Urinary bladder (tissue), 4 donors: ENCODE measurements around the gene FCN2. TPM values are rescaled to one million over a fixed set of nuclear protein-coding genes. Genes with fewer than 3 reads are reported as not detected.

Source experiments
- DNase-seq: peaks from one replicate; pipeline ENCODE4 v3.0.0-alpha.2; 2015; ENCODE audit errors: extremely low spot score
- H3K27ac ChIP-seq: one replicate; pipeline ENCODE4 v1.5.1; 2013; ENCODE audit warnings: low read depth, mild to moderate bottlenecking, moderate library complexity
- H3K36me3 ChIP-seq: one replicate; pipeline ENCODE4 v1.6.1; 2013; ENCODE audit warnings: mild to moderate bottlenecking, moderate library complexity; ENCODE audit not compliant: insufficient read depth
- H3K4me1 ChIP-seq: one replicate; pipeline ENCODE4 v1.6.1; 2013; ENCODE audit warnings: mild to moderate bottlenecking, moderate library complexity; ENCODE audit not compliant: insufficient read depth
- H3K4me3 ChIP-seq: one replicate; pipeline ENCODE4 v1.5.1; 2013; ENCODE audit warnings: low read depth, low read length
- WGBS: extraction: QIAGEN DNeasy Blood & Tissue Kit; methylation state at CpG from one replicate; pipeline ENCODE4 v1.1.7; 2013; 5-methylcytosine and 5-hydroxymethylcytosine counted together
- polyA plus RNA-seq: library from polyadenylated mRNA; stranded (reverse); fragments of 200-250 nt; gene quantifications from one replicate; pipeline ENCODE4 v1.2.3, GENCODE V29; 2013
- total RNA-seq: library from RNA; depleted of rRNA; stranded (reverse); fragments of >200 nt; gene quantifications from one replicate; pipeline ENCODE4 v1.2.3, GENCODE V29; 2014
- donor health status: healthy with polysubstance abuse.
- donor health status: healthy.

Gene FCN2
- total and polyA plus RNA-seq, 2 donors, result 0.37 TPM; not detected in 1

DNA sequence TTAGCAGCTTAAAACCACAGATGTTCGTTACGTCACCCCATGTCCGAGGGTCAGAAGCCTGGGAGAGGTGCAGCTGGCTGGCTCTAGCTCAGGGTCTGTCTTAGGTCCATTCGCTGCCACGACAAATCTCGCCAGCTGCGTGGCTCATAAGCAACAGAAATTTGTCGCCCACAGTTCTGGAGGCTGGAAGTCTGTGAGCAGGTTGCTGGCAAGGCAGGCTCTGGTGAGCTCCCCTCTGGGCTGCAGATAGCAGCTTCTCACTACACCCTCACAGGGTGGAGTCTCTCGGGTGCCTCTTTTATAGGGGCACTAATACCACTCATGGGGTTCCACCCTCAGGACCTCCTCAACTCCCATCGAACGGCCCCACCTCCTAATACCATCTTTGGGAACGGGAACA, 40.1 kb upstream of the FCN2 start:
- Histone ChIP-seq H3K36me3 (no peaks in the 10 kb centered on the region), H3K4me3 (no peak overlapping the region), H3K27ac (no peak overlapping the region), H3K4me1 (no peaks in the 10 kb centered on the region)
- no peak for DNase-seq
- 84% methylated on average over 12 of the region's 12 CpGs for WGBS

- Histone ChIP-seq H3K36me3 (no peaks in the 10 kb centered on the region), H3K4me3 (no peak overlapping the region), H3K27ac (no peak overlapping the region), H3K4me1 (no peaks in the 10 kb centered on the region)
- no peak for DNase-seq
- 92% methylated on average over 15 of the region's 15 CpGs for WGBS
These were observed 39.3 kb upstream of the FCN2 start for GRCh38 chr9:134841180-134841904.

DNA sequence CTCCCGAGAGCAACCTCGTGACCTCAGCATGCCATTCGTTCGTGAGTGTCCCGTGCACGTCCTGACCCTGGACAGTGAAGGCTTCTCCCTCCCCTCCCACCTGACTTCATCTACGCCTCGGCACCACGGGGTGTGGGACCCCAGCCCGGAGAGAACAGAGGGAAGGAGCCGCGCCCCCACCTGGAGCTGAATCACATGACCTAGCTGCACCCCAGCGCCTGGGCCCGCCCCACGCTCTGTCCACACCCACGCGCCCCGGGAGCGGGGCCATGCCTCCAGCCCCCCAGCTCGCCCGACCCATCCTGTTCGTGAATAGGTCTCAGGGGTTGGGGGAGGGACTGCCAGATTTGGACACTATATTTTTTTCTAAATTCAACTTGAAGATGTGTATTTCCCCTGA, 38.3 kb upstream of the FCN2 start:
- whole genome bisulfite sequencing, result 87% methylated on average over 22 of the region's 22 CpGs
- no peak for DNase-seq

DNA sequence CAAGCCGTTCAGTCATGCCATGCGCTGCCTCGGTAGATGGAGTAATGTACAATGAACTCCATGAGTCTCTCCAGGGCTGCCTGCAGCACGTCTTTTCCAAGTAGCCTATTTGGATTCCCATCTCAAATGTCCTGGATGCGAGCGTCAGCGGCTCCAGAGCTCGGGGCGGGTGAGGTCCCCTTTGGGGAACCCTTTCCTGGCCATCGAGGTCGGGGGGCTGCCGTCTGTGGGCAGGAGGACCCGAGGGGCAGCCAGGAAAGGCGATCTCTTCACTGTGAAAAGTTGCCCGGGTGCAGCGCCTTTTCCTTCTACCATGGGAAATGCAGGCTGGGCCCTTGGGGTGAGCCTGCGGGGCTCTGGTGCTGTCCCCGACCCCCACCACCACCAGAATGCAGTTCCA, 36.9 kb upstream of the FCN2 start:
- no peaks in the 10 kb centered on the region for H3K36me3 ChIP-seq
- no peak for DNase-seq
- WGBS, result 89% methylated on average over 18 of the region's 18 CpGs
- no peak overlapping the region for H3K27ac ChIP-seq
- H3K4me1 ChIP-seq, result no peaks in the 10 kb centered on the region
- H3K4me3 ChIP-seq, result no peak overlapping the region

More for the DNA sequence above, 38.3 kb upstream of the FCN2 start:
- no peak overlapping the region for H3K27ac ChIP-seq
- no peak overlapping the region for H3K4me3 ChIP-seq
- no peaks in the 10 kb centered on the region for H3K4me1 ChIP-seq
- H3K36me3 ChIP-seq, result no peaks in the 10 kb centered on the region

GRCh38 chr9:134844821-134845220, 35.8 kb upstream of the FCN2 start:
- no peaks in the 10 kb centered on the region for H3K4me1 ChIP-seq
- H3K36me3 ChIP-seq, result no peaks in the 10 kb centered on the region
- WGBS, result 84% methylated on average over 8 of the region's 8 CpGs
- no peak overlapping the region for H3K27ac ChIP-seq
- no peak overlapping the region for H3K4me3 ChIP-seq
- no peak for DNase-seq

DNA sequence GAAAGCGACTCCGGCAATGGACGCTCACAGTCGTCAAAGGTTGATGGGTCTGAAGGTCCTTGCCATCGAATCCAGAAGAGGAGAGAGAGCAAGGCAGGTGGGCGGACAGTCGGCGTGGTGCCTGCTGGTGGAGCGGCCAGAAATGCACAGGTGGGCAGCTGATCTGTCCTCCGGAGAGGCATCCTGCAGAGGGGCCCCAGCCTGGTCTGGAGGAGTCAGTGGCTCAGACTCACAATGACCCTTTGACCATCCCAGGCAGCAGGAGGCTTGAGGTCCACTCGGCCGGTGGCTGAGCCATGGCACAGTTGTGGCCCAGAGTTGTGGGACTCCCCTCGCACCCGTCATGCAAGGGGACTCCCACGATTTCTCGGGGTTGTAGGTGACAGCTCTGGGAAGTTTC, 34.4 kb upstream of the FCN2 start:
- 87% methylated on average over 16 of the region's 16 CpGs for WGBS
- Histone ChIP-seq H3K4me3 (no peak overlapping the region), H3K4me1 (no peaks in the 10 kb centered on the region), H3K36me3 (no peaks in the 10 kb centered on the region), H3K27ac (no peak overlapping the region)
- no peak for DNase-seq

GRCh38 chr9:134846699-134847098, 33.9 kb upstream of the FCN2 start:
- Histone ChIP-seq H3K36me3 (no peaks in the 10 kb centered on the region), H3K27ac (no peak overlapping the region), H3K4me3 (no peak overlapping the region), H3K4me1 (no peaks in the 10 kb centered on the region)
- 93% methylated on average over 1 of the region's 1 CpG for WGBS
- DNase-seq, result no peak

GRCh38 chr9:134847138-134847537, 33.5 kb upstream of the FCN2 start:
- WGBS, result 88% methylated on average over 3 of the region's 3 CpGs
- no peak overlapping the region for H3K27ac ChIP-seq
- DNase-seq, result no peak

DNA sequence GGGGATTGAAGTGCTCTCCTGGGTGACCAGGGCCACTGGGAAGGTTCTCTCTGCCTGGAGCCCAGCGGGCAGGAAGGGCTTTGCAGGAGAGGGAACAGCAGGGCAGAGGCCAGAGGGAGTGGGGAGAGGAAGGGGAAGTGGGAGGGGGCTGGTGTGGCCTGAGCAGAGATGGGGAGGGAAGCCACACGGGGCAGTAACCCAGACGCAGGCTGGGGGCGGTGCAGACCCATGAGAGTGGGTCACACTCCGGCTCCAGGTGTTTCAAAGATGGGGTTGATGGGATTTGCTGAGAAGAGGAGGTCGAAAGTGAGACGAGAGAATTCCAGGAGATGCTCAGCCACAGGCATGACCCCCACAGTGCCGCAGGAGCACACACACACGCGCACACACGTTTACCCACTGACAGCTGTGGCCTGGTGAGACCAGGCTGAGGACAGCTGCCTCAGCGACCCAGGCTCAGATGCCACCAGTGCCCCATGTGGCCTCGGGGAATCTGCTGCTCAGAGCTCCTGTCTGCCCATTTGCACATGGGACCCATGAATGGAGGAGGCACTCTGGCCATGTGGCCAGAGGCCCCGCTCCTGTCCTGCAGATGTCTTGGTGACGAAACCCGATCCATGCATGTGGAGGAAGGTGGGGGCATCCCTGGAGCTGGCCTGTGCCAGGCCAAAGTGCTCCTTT, 32.7 kb upstream of the FCN2 start:
- DNase-seq, result no peak
- no peaks in the 10 kb centered on the region for H3K36me3 ChIP-seq
- H3K4me3 ChIP-seq, result no peak overlapping the region
- H3K4me1 ChIP-seq, result no peaks in the 10 kb centered on the region
- no peak overlapping the region for H3K27ac ChIP-seq
- WGBS, result 64% methylated on average over 16 of the region's 16 CpGs

More at GRCh38 chr9:134847138-134847537, 33.5 kb upstream of the FCN2 start:
- Histone ChIP-seq H3K36me3 (no peaks in the 10 kb centered on the region), H3K4me1 (no peaks in the 10 kb centered on the region), H3K4me3 (no peak overlapping the region)

DNA sequence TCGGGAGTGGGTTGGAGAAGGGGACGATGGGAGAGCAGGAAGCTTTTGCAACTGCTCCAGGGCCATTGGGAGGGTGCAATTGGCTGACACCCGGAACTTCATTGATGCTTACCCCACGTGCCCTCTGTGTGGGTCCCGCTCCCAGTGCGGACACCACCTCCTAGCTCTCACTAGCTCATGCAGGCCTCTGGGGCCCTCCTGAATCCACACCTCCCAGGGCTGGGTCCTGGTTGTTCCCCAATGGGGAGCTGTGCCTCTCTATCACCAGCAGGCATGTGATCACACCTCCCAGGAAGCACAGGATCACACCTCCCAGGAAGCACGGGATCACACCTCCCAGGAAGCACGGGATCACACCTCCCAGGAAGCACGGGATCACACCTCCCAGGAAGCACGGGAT, 32.1 kb upstream of the FCN2 start:
- Histone ChIP-seq H3K27ac (no peak overlapping the region), H3K4me1 (no peaks in the 10 kb centered on the region), H3K36me3 (no peaks in the 10 kb centered on the region), H3K4me3 (no peak overlapping the region)
- 88% methylated on average over 10 of the region's 10 CpGs for WGBS
- DNase-seq, result no peak

DNA sequence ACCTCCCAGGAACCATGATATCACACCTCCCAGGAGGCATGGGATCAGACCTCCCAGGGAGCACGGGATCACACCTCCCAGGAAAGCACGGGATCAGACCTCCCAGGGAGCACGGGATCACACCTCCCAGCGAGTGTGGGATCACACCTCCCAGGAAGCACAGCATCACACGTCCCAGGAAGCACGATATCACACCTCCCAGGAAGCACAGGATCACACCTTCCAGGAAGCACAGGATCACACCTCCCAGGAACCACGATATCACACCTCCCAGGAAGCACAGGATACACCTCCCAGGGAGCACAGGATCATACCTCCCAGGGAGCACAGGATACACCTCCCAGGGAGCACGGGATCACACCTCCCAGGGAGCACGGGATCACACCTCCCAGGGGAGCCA, 30.0 kb upstream of the FCN2 start:
- Histone ChIP-seq H3K27ac (no peak overlapping the region), H3K36me3 (no peaks in the 10 kb centered on the region), H3K4me3 (no peak overlapping the region), H3K4me1 (no peaks in the 10 kb centered on the region)
- 93% methylated on average over 9 of the region's 9 CpGs for WGBS
- no peak for DNase-seq

DNA sequence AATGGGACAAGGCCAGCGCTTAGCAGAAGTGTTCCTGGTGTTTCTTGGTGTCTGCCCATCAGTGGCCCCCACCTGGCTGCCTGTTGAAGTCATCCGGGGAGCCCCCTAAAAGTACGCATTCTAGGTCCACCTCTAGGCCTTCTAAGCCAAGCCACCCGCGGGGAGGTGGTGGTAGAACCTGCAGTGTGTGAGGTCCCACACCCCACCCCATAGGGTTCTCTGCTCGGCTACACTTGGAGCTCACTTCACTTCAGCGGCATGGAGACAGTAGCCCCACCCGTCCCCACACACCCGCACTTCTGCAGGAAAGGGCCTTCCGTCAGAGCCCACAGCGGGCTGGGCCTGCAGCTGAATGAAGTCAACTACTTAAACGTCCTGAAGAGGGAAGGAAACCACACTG, 29.6 kb upstream of the FCN2 start:
- 89% methylated on average over 12 of the region's 12 CpGs for WGBS

DNA sequence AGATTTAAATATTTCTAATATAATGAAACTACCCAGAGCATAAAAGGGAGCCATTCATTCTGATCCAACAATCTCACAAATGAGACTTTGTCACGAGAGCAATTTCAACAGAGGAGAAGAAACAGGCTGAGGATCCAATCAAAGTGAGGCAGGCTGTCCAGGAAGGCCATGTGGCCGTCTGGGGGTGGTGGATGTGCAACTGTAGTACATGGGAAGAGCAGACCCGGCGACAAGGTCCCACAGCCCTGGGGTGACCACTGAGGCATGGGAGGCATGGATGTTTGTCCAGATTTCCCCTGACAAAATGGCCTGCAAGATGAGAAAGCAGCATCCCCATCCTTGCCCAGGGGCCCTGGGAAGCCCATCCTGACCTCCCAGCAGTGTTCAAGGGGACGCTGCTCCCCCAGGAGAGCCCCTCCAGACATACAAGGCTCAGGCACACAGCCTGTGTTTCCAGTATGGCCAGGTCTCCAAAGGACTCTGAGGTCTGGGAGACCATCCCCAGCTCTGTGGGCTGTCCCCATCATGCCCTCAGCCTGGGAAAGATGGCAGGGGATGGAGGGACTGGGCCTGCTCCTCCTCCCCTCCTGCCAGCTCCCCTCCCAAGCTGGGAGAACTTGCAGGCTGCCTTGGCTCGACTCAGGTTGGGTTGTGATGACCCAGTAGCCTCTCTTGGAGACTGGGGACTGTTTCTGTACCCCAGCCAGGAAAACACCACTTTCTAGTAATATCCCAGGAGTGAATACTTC, 27.5 kb upstream of the FCN2 start:
- no peaks in the 10 kb centered on the region for H3K4me1 ChIP-seq
- no peaks in the 10 kb centered on the region for H3K36me3 ChIP-seq
- no peak overlapping the region for H3K27ac ChIP-seq
- no peak for DNase-seq
- WGBS, result 58% methylated on average over 6 of the region's 6 CpGs
- no peak overlapping the region for H3K4me3 ChIP-seq

More for the DNA sequence above, 29.6 kb upstream of the FCN2 start:
- Histone ChIP-seq H3K27ac (no peak overlapping the region), H3K4me3 (no peak overlapping the region), H3K4me1 (no peaks in the 10 kb centered on the region), H3K36me3 (no peaks in the 10 kb centered on the region)
- no peak for DNase-seq

DNA sequence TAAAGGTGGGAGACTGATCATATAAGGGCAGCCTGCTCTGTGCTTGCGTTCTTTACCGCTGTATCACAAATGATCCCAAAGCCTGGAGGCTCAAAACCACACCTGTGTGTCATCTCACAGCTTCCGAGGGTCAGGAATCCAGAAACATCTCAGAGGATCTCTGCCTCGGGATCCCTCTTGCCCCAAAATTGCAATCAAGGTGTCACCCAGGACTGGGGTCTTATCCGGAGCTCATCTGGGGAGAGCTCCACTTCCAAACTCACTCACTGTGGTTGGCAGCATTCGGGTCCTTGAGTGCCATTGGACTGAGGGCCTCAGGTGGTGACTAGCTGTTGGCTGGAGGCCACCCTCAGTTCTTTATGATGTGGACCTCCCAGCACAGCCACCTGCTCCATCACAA, 26.7 kb upstream of the FCN2 start:
- DNase-seq, result no peak
- no peak overlapping the region for H3K4me3 ChIP-seq
- no peak overlapping the region for H3K27ac ChIP-seq
- H3K36me3 ChIP-seq, result no peaks in the 10 kb centered on the region
- 76% methylated on average over 6 of the region's 6 CpGs for WGBS
- H3K4me1 ChIP-seq, result no peaks in the 10 kb centered on the region
